GM12878 (cell line): ENCODE measurements around the gene MYO6. TPM values are rescaled to one million over a fixed set of nuclear protein-coding genes. Genes with fewer than 3 reads are reported as not detected.

Experiments used
- ATAC-seq: fragments of 200-7000 bp; cut with Tn5 transposase; 3 replicates; pipeline ENCODE4 v1.9.1; 2020; ENCODE audit warnings: mild to moderate bottlenecking, moderate library complexity
- BruUV-seq: library from RNA; stranded (reverse); fragments of 400-500 nt; replicated peaks from 2 replicates; lab custom pipeline; 2021; lab: Mats Ljungman, UMichigan
- CTCF ChIA-PET: fragments of 300-600 bp; sonication (Branson Sonifier 250); formaldehyde crosslinking; extraction: SDS; loops from one replicate; lab custom pipeline; 2021; ENCODE audit warnings: inconsistent platforms; lab: Yijun Ruan, JAX
- POLR2A ChIA-PET: fragments of 350-600 bp; formaldehyde crosslinking; extraction: SDS; loops from one replicate; lab custom pipeline; 2021; ENCODE audit warnings: inconsistent platforms; lab: Charles Lee
- RAD21 ChIA-PET: fragments of 300-600 bp; sonication (Branson Sonifier 250); formaldehyde crosslinking; loops from one replicate; lab custom pipeline; 2023; ENCODE audit warnings: antibody characterized with exemption; ENCODE audit not compliant: unreplicated experiment; lab: Charles Lee
- SMC1A ChIA-PET: fragments of 300-600 bp; sonication (Branson Sonifier 250); formaldehyde crosslinking; loops from one replicate; lab custom pipeline; 2023; ENCODE audit not compliant: unreplicated experiment, uncharacterized antibody; lab: Charles Lee
- DNase-seq: peaks from one replicate; pipeline ENCODE4 v3.0.0-alpha.2; 2011; ENCODE audit warnings: low read depth, low spot score
- FAIRE-seq: peaks from 3 replicates; lab custom pipeline; 2011; peaks lifted over from hg19 to GRCh38; lab: Jason Lieb, UNC
- H2AFZ ChIP-seq: 2 replicates; pipeline ENCODE4 v1.6.0; 2011; ENCODE audit warnings: low read depth, low read length, control low read depth; ENCODE audit not compliant: control insufficient read depth
- H3K27ac ChIP-seq: 2 replicates; pipeline ENCODE4 v1.5.1; 2011; ENCODE audit warnings: control low read depth; ENCODE audit not compliant: control insufficient read depth, insufficient read depth
- H3K27me3 ChIP-seq, 2 experiments: replicated peaks in 1 of 2; 2 replicates each; pipeline versions ENCODE4 v1.6.0 to v1.6.1; 2011; ENCODE audit warnings: low read length in 1 of 2; ENCODE audit not compliant: control insufficient read depth in 2 of 2, insufficient read depth in 2 of 2
- H3K36me3 ChIP-seq, 2 experiments: 2 replicates each; pipeline ENCODE4 v1.5.1; 2011; ENCODE audit warnings: low read length in 1 of 2; ENCODE audit not compliant: control insufficient read depth in 2 of 2, insufficient read depth in 2 of 2
- H3K4me1 ChIP-seq: 2 replicates; pipeline ENCODE4 v1.6.1; 2011; ENCODE audit warnings: mild to moderate bottlenecking, low read length, moderate library complexity, mixed read lengths; ENCODE audit not compliant: control insufficient read depth, insufficient read depth
- H3K4me2 ChIP-seq: 2 replicates; pipeline ENCODE4 v1.6.0; 2011; ENCODE audit warnings: control low read depth; ENCODE audit not compliant: control insufficient read depth, insufficient read depth
- H3K4me3 ChIP-seq: fragments of 200-600 bp; sonication (generic); 2 replicates; pipeline ENCODE4 v1.5.1; 2016
- H3K79me2 ChIP-seq: 2 replicates; pipeline ENCODE4 v1.6.0; 2011; ENCODE audit warnings: low read length; ENCODE audit not compliant: control insufficient read depth, insufficient read depth
- H3K9ac ChIP-seq: 2 replicates; pipeline ENCODE4 v1.8.0; 2011; ENCODE audit warnings: low read length, control low read depth, mixed read lengths; ENCODE audit not compliant: control insufficient read depth, insufficient read depth
- H3K9me3 ChIP-seq: replicated peaks from 3 replicates; pipeline ENCODE4 v1.5.1; 2011; ENCODE audit warnings: mild to moderate bottlenecking, low read length; ENCODE audit not compliant: control insufficient read depth, insufficient read depth
- H4K20me1 ChIP-seq: 2 replicates; pipeline ENCODE4 v1.6.0; 2011; ENCODE audit not compliant: control insufficient read depth, insufficient read depth
- BMI1 ChIP-seq: fragments of 450-650 bp; IDR thresholded peaks from 2 replicates; pipeline ENCODE4 v1.6.1; 2016; ENCODE audit warnings: mild to moderate bottlenecking, moderate library complexity, borderline replicate concordance
- ELK1 ChIP-seq: IDR thresholded peaks from 2 replicates; pipeline ENCODE4 v1.6.1; 2012; ENCODE audit warnings: low read depth, low read length, improper control_type of control experiment
- GABPA ChIP-seq: IDR thresholded peaks from 2 replicates; pipeline ENCODE4 v1.6.1; 2014; ENCODE audit warnings: antibody characterized with exemption, low read depth, mild to moderate bottlenecking, inconsistent platforms
- KAT2A ChIP-seq: conservative IDR thresholded peaks from 2 replicates; pipeline ENCODE4 v1.6.1; 2011; ENCODE audit warnings: low read depth, low read length; ENCODE audit not compliant: control insufficient read depth
- MEF2A ChIP-seq: IDR thresholded peaks from 2 replicates; pipeline ENCODE4 v1.6.1; 2011; ENCODE audit warnings: low read depth, mild to moderate bottlenecking, low read length, moderate library complexity; ENCODE audit not compliant: insufficient read depth
- NR2C1 ChIP-seq: fragments of 450-650 bp; IDR thresholded peaks from 2 replicates; pipeline ENCODE4 v1.6.1; 2017; ENCODE audit warnings: antibody characterized with exemption, mild to moderate bottlenecking, moderate library complexity
- NR2F1 ChIP-seq: fragments of 450-650 bp; conservative IDR thresholded peaks from 2 replicates; pipeline ENCODE4 v1.6.1; 2017; ENCODE audit warnings: mild to moderate bottlenecking
- SIX5 ChIP-seq: IDR thresholded peaks from 2 replicates; pipeline ENCODE4 v1.6.1; 2011; ENCODE audit warnings: mild to moderate bottlenecking, low read depth, low read length, moderate library complexity; ENCODE audit not compliant: severe bottlenecking
- SMC3 ChIP-seq: IDR thresholded peaks from 2 replicates; pipeline ENCODE4 v1.6.1; 2011; ENCODE audit warnings: low read length, improper control_type of control experiment, borderline replicate concordance
- STAT1 ChIP-seq: fragments of 450-650 bp; conservative IDR thresholded peaks from 2 replicates; pipeline ENCODE4 v1.6.1; 2014; ENCODE audit warnings: antibody characterized with exemption, mild to moderate bottlenecking
- TCF12 ChIP-seq: IDR thresholded peaks from 2 replicates; pipeline ENCODE4 v1.6.1; 2011; ENCODE audit warnings: low read depth, mild to moderate bottlenecking, low read length
- TCF3 ChIP-seq: IDR thresholded peaks from 2 replicates; pipeline ENCODE4 v1.6.1; 2012; ENCODE audit warnings: low read depth, mild to moderate bottlenecking, low read length, borderline replicate concordance; ENCODE audit not compliant: insufficient read depth
- ZNF622 ChIP-seq: fragments of 450-650 bp; IDR thresholded peaks from 2 replicates; pipeline ENCODE4 v1.6.1; 2017; ENCODE audit warnings: mild to moderate bottlenecking, inconsistent platforms
- WGBS: methylation state at CpG from one replicate; pipeline ENCODE4 v1.1.6; 2016; ENCODE audit warnings: low lambda C conversion rate; ENCODE audit not compliant: insufficient replicate concordance, insufficient coverage; ENCODE audit errors: missing lambda C conversion rate; 5-methylcytosine and 5-hydroxymethylcytosine counted together
- in situ Hi-C: fragments of 300-500 bp; cut with MboI; formaldehyde crosslinking; loops from 9 replicates; pipeline ENCODE4 v1.14.3; 2018; ENCODE audit warnings: mixed read lengths
- intact Hi-C: fragments of 100-400 bp; cut with micrococcal nuclease; formaldehyde crosslinking; loops from one replicate; pipeline ENCODE4 v1.14.2; 2022; ENCODE audit not compliant: unreplicated experiment
- polyA plus RNA-seq, 11 experiments: library from polyadenylated mRNA; depleted of rRNA in 4 of 11; unstranded in 6 of 11; stranded (reverse) in 5 of 11; fragments of >200 nt; fragmentation: Nextera tagmentation in 4 of 11; fragmentation: Illumina TruSeq in 1 of 11; extraction: Ambion mirVana in 4 of 11; extraction: Trizol in 1 of 11; gene quantifications; 1 replicate in 1 of 11; 2 replicates in 10 of 11; pipeline versions ENCODE4 v1.2.1 to v1.2.3, GENCODE V29; 2011 to 2016; ENCODE audit warnings: inconsistent platforms in 2 of 11, missing spikeins in 2 of 11, low read depth in 1 of 11
- total RNA-seq, 4 experiments: library from RNA; depleted of rRNA in 3 of 4; stranded (reverse); fragments of >200 nt in 3 of 4; fragmentation: Illumina TruSeq in 1 of 4; extraction: Trizol in 1 of 4; gene quantifications; 2 replicates each; pipeline versions ENCODE4 v1.2.1 to v1.2.3, GENCODE V29; 2013 to 2021
- TF ChIP-seq, protein P1 (sequence below): fragments of 450-650 bp; IDR thresholded peaks from 2 replicates; pipeline ENCODE4 v1.6.1; 2014; ENCODE audit warnings: mild to moderate bottlenecking
- TF ChIP-seq, protein P2 (sequence below), 3 experiments: IDR thresholded peaks in 2 of 3; conservative IDR thresholded peaks in 1 of 3; 2 replicates each; pipeline ENCODE4 v1.5.1; 2011; ENCODE audit warnings: low read depth in 3 of 3, low read length in 3 of 3, mild to moderate bottlenecking in 3 of 3, control low read depth in 2 of 3, moderate library complexity in 2 of 3, inconsistent platforms in 1 of 3, mixed read lengths in 1 of 3; ENCODE audit not compliant: control insufficient read depth in 2 of 3, insufficient read depth in 1 of 3; ENCODE audit errors: extremely low read depth in 1 of 3

The MYO6 gene
- total and polyA plus RNA-seq, 10 of the 15 experiments (the other 5 are each of a cell fraction or from before 2014, with no cell fraction given): 7.9 to 30.4 (median 16.8) TPM

GRCh38 chr6:75755704-75756103 lies 6.7 kb downstream of the MYO6 start:
- Histone ChIP-seq H3K9ac (no peak overlapping the region), H3K79me2 (no peaks in the 10 kb centered on the region; the same call in 1 of the 2 replicates), H4K20me1 (no peaks in the 10 kb centered on the region), H2AFZ (no peak overlapping the region)
- intact Hi-C loops: loop anchor here (10.0 kb wide), 1 partner anchor 261 kb away; the partner anchor contains the start of gene FILIP1
- 69% methylated on average over 5 of the region's 5 CpGs for WGBS
- in situ Hi-C loops: loop anchor here (10.0 kb wide), 1 partner anchor 471 kb away; the partner anchor contains the start of gene TMEM30A
- CTCF ChIA-PET: no interaction called here
- SMC1A ChIA-PET: interaction anchor here (1.4 kb wide), 1 partner anchor 138 kb away, joined by 3 read pairs; no protein-coding TSS in a partner anchor
- no peak for TF ChIP-seq MEF2A
- TF ChIP-seq ELK1: no peak
- no peak for TF ChIP-seq GABPA
- TF ChIP-seq NR2C1: no peak
- no peak for TF ChIP-seq NR2F1
- TF ChIP-seq KAT2A: no peak
- TF ChIP-seq TCF3: no peak
- TF ChIP-seq, protein P1, sequence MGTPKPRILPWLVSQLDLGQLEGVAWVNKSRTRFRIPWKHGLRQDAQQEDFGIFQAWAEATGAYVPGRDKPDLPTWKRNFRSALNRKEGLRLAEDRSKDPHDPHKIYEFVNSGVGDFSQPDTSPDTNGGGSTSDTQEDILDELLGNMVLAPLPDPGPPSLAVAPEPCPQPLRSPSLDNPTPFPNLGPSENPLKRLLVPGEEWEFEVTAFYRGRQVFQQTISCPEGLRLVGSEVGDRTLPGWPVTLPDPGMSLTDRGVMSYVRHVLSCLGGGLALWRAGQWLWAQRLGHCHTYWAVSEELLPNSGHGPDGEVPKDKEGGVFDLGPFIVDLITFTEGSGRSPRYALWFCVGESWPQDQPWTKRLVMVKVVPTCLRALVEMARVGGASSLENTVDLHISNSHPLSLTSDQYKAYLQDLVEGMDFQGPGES: no peak
- TF ChIP-seq, protein P2, sequence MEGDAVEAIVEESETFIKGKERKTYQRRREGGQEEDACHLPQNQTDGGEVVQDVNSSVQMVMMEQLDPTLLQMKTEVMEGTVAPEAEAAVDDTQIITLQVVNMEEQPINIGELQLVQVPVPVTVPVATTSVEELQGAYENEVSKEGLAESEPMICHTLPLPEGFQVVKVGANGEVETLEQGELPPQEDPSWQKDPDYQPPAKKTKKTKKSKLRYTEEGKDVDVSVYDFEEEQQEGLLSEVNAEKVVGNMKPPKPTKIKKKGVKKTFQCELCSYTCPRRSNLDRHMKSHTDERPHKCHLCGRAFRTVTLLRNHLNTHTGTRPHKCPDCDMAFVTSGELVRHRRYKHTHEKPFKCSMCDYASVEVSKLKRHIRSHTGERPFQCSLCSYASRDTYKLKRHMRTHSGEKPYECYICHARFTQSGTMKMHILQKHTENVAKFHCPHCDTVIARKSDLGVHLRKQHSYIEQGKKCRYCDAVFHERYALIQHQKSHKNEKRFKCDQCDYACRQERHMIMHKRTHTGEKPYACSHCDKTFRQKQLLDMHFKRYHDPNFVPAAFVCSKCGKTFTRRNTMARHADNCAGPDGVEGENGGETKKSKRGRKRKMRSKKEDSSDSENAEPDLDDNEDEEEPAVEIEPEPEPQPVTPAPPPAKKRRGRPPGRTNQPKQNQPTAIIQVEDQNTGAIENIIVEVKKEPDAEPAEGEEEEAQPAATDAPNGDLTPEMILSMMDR (IDR thresholded peaks at IDR 0.05 in 2 of 3, conservative IDR thresholded peaks at IDR 0.05 in 1 of 3; ENCODE audit: control insufficient read depth in 2 of 3, extremely low read depth in 1 of 3, insufficient read depth in 1 of 3, low read depth in 3 of 3, low read length in 3 of 3): no peak
- TF ChIP-seq TCF12: no peak
- no peak for TF ChIP-seq STAT1
- TF ChIP-seq BMI1: no peak
- no peak for TF ChIP-seq SIX5
- TF ChIP-seq SMC3: no peak
- TF ChIP-seq ZNF622: no peak
- TF ChIP-seq, all 136 proteins: peak for 0
- no peak overlapping the region for H3K4me3 ChIP-seq
- RAD21 ChIA-PET: no interaction called here
- POLR2A ChIA-PET: interaction anchor here (1.3 kb wide), 1 partner anchor 14 kb away, joined by 4 read pairs; no protein-coding TSS in a partner anchor
- H3K4me2 ChIP-seq: no peak overlapping the region
- FAIRE-seq (peak; percentile 18), ATAC-seq (no peak), DNase-seq (no peak)
- no peaks in the 10 kb centered on the region for H3K4me1 ChIP-seq
- no peaks in the 10 kb centered on the region for H3K27me3 ChIP-seq
- no peaks in the 10 kb centered on the region for H3K9me3 ChIP-seq
- H3K27ac ChIP-seq: no peak overlapping the region
- H3K36me3 ChIP-seq: no peaks in the 10 kb centered on the region
- no TSS peak for BruUV-seq
